VCaP (cell line): ENCODE data around the gene COPG1.
"Not testable (repeated sequence)": the region's sequence is repeated elsewhere in the genome, so short reads cannot be mapped to it uniquely, and the experiment has no call there.

Source experiments
- H3K27ac ChIP-seq: fragments of 450-650 bp; 2 replicates; pipeline ENCODE4 v1.5.1; 2017
- CTCF ChIP-seq: fragments of 450-650 bp; conservative IDR thresholded peaks from 2 replicates; pipeline ENCODE4 v1.5.1; 2017; ENCODE audit warnings: mild to moderate bottlenecking, moderate library complexity

COPG1 gene

GRCh38 chr3:129259612-129260477, 10.4 kb downstream of the COPG1 start:
- H3K27ac ChIP-seq: no peak overlapping the region
- no peak for TF ChIP-seq CTCF

- H3K27ac ChIP-seq: no peak overlapping the region
- no peak for TF ChIP-seq CTCF
Measured at GRCh38 chr3:129260606-129261005, 11.2 kb downstream of the COPG1 start.

- no peak overlapping the region for H3K27ac ChIP-seq
- TF ChIP-seq CTCF: no peak
Measured at GRCh38 chr3:129261894-129262293, 12.5 kb downstream of the COPG1 start.

GRCh38 chr3:129263161-129263910, 13.9 kb downstream of the COPG1 start:
- no peak for TF ChIP-seq CTCF

GRCh38 chr3:129264994-129265393, 15.6 kb downstream of the COPG1 start:
- not testable (repeated sequence) for H3K27ac ChIP-seq

More at GRCh38 chr3:129263161-129263910, 13.9 kb downstream of the COPG1 start:
- no peak overlapping the region for H3K27ac ChIP-seq

- TF ChIP-seq CTCF: no peak
- H3K27ac ChIP-seq: no peak overlapping the region
Measured at GRCh38 chr3:129266651-129267050, 17.2 kb downstream of the COPG1 start.

- no peak for TF ChIP-seq CTCF
- H3K27ac ChIP-seq: no peak overlapping the region
Measured at GRCh38 chr3:129268396-129268795, 19.0 kb downstream of the COPG1 start.
